Uterus (tissue), 2 donors: ENCODE measurements around the gene RPL10.
"Not testable (repeated sequence)": the region's sequence is repeated elsewhere in the genome, so short reads cannot be mapped to it uniquely, and the experiment has no call there.

Source experiments
- POLR2A ChIP-seq, 2 donors: fragments of 450-650 bp; IDR thresholded peaks; one replicate each; pipeline ENCODE4 v1.6.1; 2016; ENCODE audit warnings: antibody characterized with exemption in 2 of 2, mild to moderate bottlenecking in 1 of 2, moderate library complexity in 1 of 2
- TF ChIP-seq, protein P1 (sequence below), 4 experiments: fragments of 200-600 bp in 2 of 4; fragments of 450-650 bp in 2 of 4; sonication (generic) in 2 of 4; IDR thresholded peaks; one replicate each; pipeline ENCODE4 v1.5.1; 2016 to 2019; ENCODE audit warnings: antibody characterized with exemption in 4 of 4, mild to moderate bottlenecking in 2 of 4, moderate library complexity in 1 of 4

DNA sequence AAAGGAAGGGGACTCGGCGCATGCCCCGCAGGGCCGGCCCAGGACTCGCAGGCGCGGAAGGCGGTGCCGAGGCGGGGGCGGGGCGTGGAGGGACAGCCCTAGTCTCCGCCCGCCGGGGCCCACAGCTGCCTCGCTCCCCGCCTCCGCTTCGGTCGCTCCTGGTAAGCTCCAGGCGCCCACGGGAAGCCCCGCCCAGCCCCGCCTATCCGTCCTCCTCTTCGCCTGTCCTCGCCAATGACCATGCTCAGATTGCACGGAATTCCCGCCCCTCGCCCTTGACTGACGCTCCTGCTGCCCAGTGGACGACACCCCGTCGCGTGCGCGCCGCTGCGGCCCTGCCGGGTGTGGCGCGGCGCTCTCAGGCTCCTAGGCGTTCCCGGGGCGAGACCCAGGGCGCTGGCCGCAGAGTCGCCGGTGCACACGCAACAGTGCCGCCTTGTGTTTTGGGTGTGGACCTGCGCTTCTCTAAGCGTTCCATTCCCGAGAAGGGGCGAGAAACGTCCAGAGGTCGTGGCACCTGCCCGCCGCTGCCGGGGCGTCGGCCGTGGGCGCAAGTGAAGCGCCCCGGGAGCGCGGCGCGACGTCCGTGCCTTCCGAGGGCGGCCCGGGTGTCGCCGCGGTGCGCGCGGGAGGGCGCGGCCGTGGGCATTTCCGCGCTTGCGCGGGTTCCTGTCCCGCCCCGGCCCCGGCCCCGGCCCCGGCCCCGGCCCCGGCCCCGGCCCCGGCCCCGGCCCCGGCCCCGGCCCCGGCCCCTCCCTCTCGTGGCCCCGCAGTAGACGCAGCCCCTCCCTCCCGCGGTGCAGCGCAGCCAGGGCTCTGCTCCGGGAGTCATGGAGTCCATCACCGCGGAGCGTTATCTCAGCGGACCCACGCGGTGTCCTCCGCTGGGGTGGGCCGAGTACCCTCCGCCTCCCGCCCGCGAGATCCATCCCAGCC lies 8.1 kb upstream of the RPL10 start:
- TF ChIP-seq, protein P1, sequence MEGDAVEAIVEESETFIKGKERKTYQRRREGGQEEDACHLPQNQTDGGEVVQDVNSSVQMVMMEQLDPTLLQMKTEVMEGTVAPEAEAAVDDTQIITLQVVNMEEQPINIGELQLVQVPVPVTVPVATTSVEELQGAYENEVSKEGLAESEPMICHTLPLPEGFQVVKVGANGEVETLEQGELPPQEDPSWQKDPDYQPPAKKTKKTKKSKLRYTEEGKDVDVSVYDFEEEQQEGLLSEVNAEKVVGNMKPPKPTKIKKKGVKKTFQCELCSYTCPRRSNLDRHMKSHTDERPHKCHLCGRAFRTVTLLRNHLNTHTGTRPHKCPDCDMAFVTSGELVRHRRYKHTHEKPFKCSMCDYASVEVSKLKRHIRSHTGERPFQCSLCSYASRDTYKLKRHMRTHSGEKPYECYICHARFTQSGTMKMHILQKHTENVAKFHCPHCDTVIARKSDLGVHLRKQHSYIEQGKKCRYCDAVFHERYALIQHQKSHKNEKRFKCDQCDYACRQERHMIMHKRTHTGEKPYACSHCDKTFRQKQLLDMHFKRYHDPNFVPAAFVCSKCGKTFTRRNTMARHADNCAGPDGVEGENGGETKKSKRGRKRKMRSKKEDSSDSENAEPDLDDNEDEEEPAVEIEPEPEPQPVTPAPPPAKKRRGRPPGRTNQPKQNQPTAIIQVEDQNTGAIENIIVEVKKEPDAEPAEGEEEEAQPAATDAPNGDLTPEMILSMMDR (IDR thresholded peaks at IDR 0.05): not testable (repeated sequence)
- not testable (repeated sequence) for TF ChIP-seq POLR2A (IDR thresholded peaks at IDR 0.05)
